ENCODE data around the gene MR1. TPM values are rescaled to one million over a fixed set of nuclear protein-coding genes. Genes with fewer than 3 reads are reported as not detected.

The MR1 gene
- total RNA-seq, 1 experiment from 2014 or later = 6.6 TPM

- Histone ChIP-seq H3K9me2 (ENCODE audit: insufficient read depth) (no peaks in the 10 kb centered on the region), H3K9ac (ENCODE audit: low read length) (peak overlapping the region; percentile 81), H3K4me2 (ENCODE audit: low read length) (peak overlapping the region; percentile 75), H3K36me3 (ENCODE audit: control insufficient read depth in 1 of 2, insufficient read depth in 2 of 2, low read length in 2 of 2) (no peaks in the 10 kb centered on the region), H3K79me2 (ENCODE audit: insufficient read depth, low read length) (peaks cover 58% of the 10 kb centered on the region), H3K27me3 (ENCODE audit: insufficient read depth, low read length) (no peaks in the 10 kb centered on the region; the same call in 1 of the 2 replicates), H3K9me3 (ENCODE audit: control insufficient read depth in 1 of 2, insufficient read depth in 1 of 2, low read depth in 1 of 2, low read length in 2 of 2) (no peaks in the 10 kb centered on the region), H2AFZ (ENCODE audit: low read depth, low read length, poor library complexity, severe bottlenecking) (no peak overlapping the region), H4K20me1 (ENCODE audit: insufficient read depth) (no peaks in the 10 kb centered on the region), H3K4me1 (ENCODE audit: control insufficient read depth in 1 of 2, insufficient read depth in 2 of 2, low read length in 2 of 2) (peaks cover 6 to 12% of the 10 kb centered on the region in 2 experiments), H3K4me3 (replicated peaks in 1 of 2; ENCODE audit: low read depth in 1 of 2, low read length in 2 of 2) (peak overlapping the region; percentile 82 to 94), H3K27ac (ENCODE audit: low read depth, low read length) (no peak overlapping the region)
- TF ChIP-seq POLR2AphosphoS5 (IDR thresholded peaks at IDR 0.05; ENCODE audit: low read depth, low read length) (no peak), EZH2 (IDR thresholded peaks at IDR 0.05) (no peak), ATF3 (IDR thresholded peaks at IDR 0.05) (no peak), POLR2A (IDR thresholded peaks at IDR 0.05; ENCODE audit: borderline replicate concordance, extremely low read depth, insufficient read depth, insufficient read length) (no peak), TCF7L2 (IDR thresholded peaks at IDR 0.05; ENCODE audit: borderline replicate concordance, extremely low read depth, insufficient read depth, insufficient read length) (no peak), FOSL1 (IDR thresholded peaks at IDR 0.05; ENCODE audit: low read depth) (no peak), ZNF274 (IDR thresholded peaks at IDR 0.05; ENCODE audit: low read depth, low read length) (no peak), JUND (IDR thresholded peaks at IDR 0.05) (no peak), MAX (IDR thresholded peaks at IDR 0.05) (no peak), REST (IDR thresholded peaks at IDR 0.05; ENCODE audit: low read depth) (no peak)
- intact Hi-C loops (cut with micrococcal nuclease) = loop anchor here (5.0 kb wide), 2 partner anchors 121 to 519 kb away; partner anchors contain the start of gene ACBD6
- ATAC-seq (no peak), DNase-seq (ENCODE audit: low read depth, low spot score) (no peak)
- ChIA-PET POLR2A (no interaction called here), CTCF (no interaction called here), RAD21 (ENCODE audit: low non-redundant PET in 1 of 2, low total read pairs in 2 of 2, uncharacterized antibody in 2 of 2, unreplicated experiment in 2 of 2) (no interaction called here)
- no TSS peak for BruUV-seq (replicated peaks)
Measured at GRCh38 chr1:181021159-181021558, 12.6 kb upstream of the MR1 start.

All from HCT116 (cell line).